GM12878 (cell line): ENCODE measurements around the gene PTPRF. TPM values are rescaled to one million over a fixed set of nuclear protein-coding genes. Genes with fewer than 3 reads are reported as not detected.

Experiments used
- FOS ChIP-seq: IDR thresholded peaks from 3 replicates; pipeline ENCODE4 v1.6.1; 2011; ENCODE audit warnings: borderline replicate concordance; ENCODE audit not compliant: insufficient read length; ENCODE audit errors: extremely low read depth
- KAT2A ChIP-seq: conservative IDR thresholded peaks from 2 replicates; pipeline ENCODE4 v1.6.1; 2011; ENCODE audit warnings: low read depth, low read length; ENCODE audit not compliant: control insufficient read depth
- RAD21 ChIP-seq: IDR thresholded peaks from 2 replicates; pipeline ENCODE4 v1.6.1; 2011; ENCODE audit warnings: mild to moderate bottlenecking, low read depth, low read length, moderate library complexity; ENCODE audit not compliant: insufficient read depth
- polyA plus RNA-seq, 11 experiments: library from polyadenylated mRNA; depleted of rRNA in 4 of 11; unstranded in 6 of 11; stranded (reverse) in 5 of 11; fragments of >200 nt; fragmentation: Nextera tagmentation in 4 of 11; fragmentation: Illumina TruSeq in 1 of 11; extraction: Ambion mirVana in 4 of 11; extraction: Trizol in 1 of 11; gene quantifications; 1 replicate in 1 of 11; 2 replicates in 10 of 11; pipeline versions ENCODE4 v1.2.1 to v1.2.3, GENCODE V29; 2011 to 2016; ENCODE audit warnings: inconsistent platforms in 2 of 11, missing spikeins in 2 of 11, low read depth in 1 of 11
- total RNA-seq, 4 experiments: library from RNA; depleted of rRNA in 3 of 4; stranded (reverse); fragments of >200 nt in 3 of 4; fragmentation: Illumina TruSeq in 1 of 4; extraction: Trizol in 1 of 4; gene quantifications; 2 replicates each; pipeline versions ENCODE4 v1.2.1 to v1.2.3, GENCODE V29; 2013 to 2021
- TF ChIP-seq, protein P1 (sequence below): fragments of 450-650 bp; IDR thresholded peaks from 2 replicates; pipeline ENCODE4 v1.6.1; 2017; ENCODE audit warnings: mild to moderate bottlenecking, moderate library complexity
- TF ChIP-seq, protein P2 (sequence below): IDR thresholded peaks from 2 replicates; pipeline ENCODE4 v1.6.1; 2012; ENCODE audit warnings: low read length, inconsistent platforms

PTPRF gene
- total and polyA plus RNA-seq, 10 of the 15 experiments (the other 5 are each of a cell fraction or from before 2014, with no cell fraction given), result 0.04 to 2.6 (median 0.32) TPM

DNA sequence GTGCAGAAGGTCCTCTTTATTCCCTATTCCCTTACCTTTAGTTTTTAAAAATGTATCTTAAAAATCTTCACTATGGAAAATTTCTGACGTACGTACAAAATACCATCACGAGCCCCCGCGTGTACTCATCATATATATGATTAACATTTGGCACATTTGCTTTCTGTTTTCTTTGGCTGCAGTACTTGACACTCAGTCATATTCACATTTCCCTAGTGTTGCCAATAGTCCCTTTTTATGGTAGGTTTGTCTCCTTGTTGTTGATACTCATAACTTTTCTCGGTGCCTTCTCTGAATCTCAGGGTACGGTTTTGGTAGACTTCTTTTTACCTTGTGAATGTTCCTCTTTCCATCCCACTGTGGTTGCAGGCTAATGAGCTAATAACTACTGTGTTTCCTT is 142.6 kb downstream of the PTPRF start (continued):
- TF ChIP-seq, protein P1, sequence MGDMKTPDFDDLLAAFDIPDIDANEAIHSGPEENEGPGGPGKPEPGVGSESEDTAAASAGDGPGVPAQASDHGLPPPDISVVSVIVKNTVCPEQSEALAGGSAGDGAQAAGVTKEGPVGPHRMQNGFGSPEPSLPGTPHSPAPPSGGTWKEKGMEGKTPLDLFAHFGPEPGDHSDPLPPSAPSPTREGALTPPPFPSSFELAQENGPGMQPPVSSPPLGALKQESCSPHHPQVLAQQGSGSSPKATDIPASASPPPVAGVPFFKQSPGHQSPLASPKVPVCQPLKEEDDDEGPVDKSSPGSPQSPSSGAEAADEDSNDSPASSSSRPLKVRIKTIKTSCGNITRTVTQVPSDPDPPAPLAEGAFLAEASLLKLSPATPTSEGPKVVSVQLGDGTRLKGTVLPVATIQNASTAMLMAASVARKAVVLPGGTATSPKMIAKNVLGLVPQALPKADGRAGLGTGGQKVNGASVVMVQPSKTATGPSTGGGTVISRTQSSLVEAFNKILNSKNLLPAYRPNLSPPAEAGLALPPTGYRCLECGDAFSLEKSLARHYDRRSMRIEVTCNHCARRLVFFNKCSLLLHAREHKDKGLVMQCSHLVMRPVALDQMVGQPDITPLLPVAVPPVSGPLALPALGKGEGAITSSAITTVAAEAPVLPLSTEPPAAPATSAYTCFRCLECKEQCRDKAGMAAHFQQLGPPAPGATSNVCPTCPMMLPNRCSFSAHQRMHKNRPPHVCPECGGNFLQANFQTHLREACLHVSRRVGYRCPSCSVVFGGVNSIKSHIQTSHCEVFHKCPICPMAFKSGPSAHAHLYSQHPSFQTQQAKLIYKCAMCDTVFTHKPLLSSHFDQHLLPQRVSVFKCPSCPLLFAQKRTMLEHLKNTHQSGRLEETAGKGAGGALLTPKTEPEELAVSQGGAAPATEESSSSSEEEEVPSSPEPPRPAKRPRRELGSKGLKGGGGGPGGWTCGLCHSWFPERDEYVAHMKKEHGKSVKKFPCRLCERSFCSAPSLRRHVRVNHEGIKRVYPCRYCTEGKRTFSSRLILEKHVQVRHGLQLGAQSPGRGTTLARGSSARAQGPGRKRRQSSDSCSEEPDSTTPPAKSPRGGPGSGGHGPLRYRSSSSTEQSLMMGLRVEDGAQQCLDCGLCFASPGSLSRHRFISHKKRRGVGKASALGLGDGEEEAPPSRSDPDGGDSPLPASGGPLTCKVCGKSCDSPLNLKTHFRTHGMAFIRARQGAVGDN, result no peak
- TF ChIP-seq, protein P2, sequence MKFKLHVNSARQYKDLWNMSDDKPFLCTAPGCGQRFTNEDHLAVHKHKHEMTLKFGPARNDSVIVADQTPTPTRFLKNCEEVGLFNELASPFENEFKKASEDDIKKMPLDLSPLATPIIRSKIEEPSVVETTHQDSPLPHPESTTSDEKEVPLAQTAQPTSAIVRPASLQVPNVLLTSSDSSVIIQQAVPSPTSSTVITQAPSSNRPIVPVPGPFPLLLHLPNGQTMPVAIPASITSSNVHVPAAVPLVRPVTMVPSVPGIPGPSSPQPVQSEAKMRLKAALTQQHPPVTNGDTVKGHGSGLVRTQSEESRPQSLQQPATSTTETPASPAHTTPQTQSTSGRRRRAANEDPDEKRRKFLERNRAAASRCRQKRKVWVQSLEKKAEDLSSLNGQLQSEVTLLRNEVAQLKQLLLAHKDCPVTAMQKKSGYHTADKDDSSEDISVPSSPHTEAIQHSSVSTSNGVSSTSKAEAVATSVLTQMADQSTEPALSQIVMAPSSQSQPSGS, result no peak
- no peak for TF ChIP-seq KAT2A
- no peak for TF ChIP-seq RAD21
- TF ChIP-seq FOS, result no peak

Other genes starting within 250 kb of the PTPRF start
Only the 7 nearest of the 10 such genes appear.
- gene CDC20, start 171.9 kb upstream of the PTPRF start, total RNA-seq (2014; rRNA removed), result 197 and 213 TPM in 2 replicates
- 81.5 and 82.0 TPM in 2 replicates for gene CDC20, start 171.9 kb upstream of the PTPRF start, total RNA-seq (2014; rRNA removed; fragmentation: Illumina TruSeq; extraction: Trizol)
- gene CDC20, start 171.9 kb upstream of the PTPRF start, total RNA-seq (2021), result 192 and 205 TPM in 2 replicates
- 37.3 and 103 TPM in 2 replicates for gene CDC20, start 171.9 kb upstream of the PTPRF start, polyA plus RNA-seq (2011; rRNA removed)
- gene CDC20, start 171.9 kb upstream of the PTPRF start, polyA plus RNA-seq (2014; fragmentation: Illumina TruSeq; extraction: Trizol), result 91.9 and 135 TPM in 2 replicates
- gene CDC20, start 171.9 kb upstream of the PTPRF start, polyA plus RNA-seq (2014; fragmentation: Nextera tagmentation; extraction: Ambion mirVana), result 10 to 100 TPM; 36.3 to 63.1 TPM
- 165 and 225 TPM in 2 replicates for gene CDC20, start 171.9 kb upstream of the PTPRF start, polyA plus RNA-seq (2014; rRNA removed)
- gene CDC20, start 171.9 kb upstream of the PTPRF start, polyA plus RNA-seq (2016; fragmentation: Nextera tagmentation; extraction: Ambion mirVana), result 100 to 1,000 TPM; 299 to 347 TPM
- gene ELOVL1, start 162.9 kb upstream of the PTPRF start, total RNA-seq (2014; rRNA removed), result 77.4 and 88.2 TPM in 2 replicates
- gene ELOVL1, start 162.9 kb upstream of the PTPRF start, total RNA-seq (2014; rRNA removed; fragmentation: Illumina TruSeq; extraction: Trizol), result 55.4 and 58.5 TPM in 2 replicates
- gene ELOVL1, start 162.9 kb upstream of the PTPRF start, total RNA-seq (2021), result 66.8 and 68.0 TPM in 2 replicates
- gene ELOVL1, start 162.9 kb upstream of the PTPRF start, polyA plus RNA-seq (2011; rRNA removed), result 88.7 and 139 TPM in 2 replicates
- 102 and 126 TPM in 2 replicates for gene ELOVL1, start 162.9 kb upstream of the PTPRF start, polyA plus RNA-seq (2014; fragmentation: Illumina TruSeq; extraction: Trizol)
- gene ELOVL1, start 162.9 kb upstream of the PTPRF start, polyA plus RNA-seq (2014; fragmentation: Nextera tagmentation; extraction: Ambion mirVana), result 10 to 100 TPM; 62.7 to 68.4 TPM
- gene ELOVL1, start 162.9 kb upstream of the PTPRF start, polyA plus RNA-seq (2014; rRNA removed), result 91.3 and 97.8 TPM in 2 replicates
- gene ELOVL1, start 162.9 kb upstream of the PTPRF start, polyA plus RNA-seq (2016; fragmentation: Nextera tagmentation; extraction: Ambion mirVana), result 100 to 1,000 TPM in 1 of 2 experiments, 10 to 100 TPM in 1; 92.6 to 111 TPM
- 39.7 and 42.6 TPM in 2 replicates for gene MED8, start 141.1 kb upstream of the PTPRF start, total RNA-seq (2014; rRNA removed)
- 32.6 and 33.3 TPM in 2 replicates for gene MED8, start 141.1 kb upstream of the PTPRF start, total RNA-seq (2014; rRNA removed; fragmentation: Illumina TruSeq; extraction: Trizol)
- gene MED8, start 141.1 kb upstream of the PTPRF start, total RNA-seq (2021), result 37.4 and 39.4 TPM in 2 replicates
- gene MED8, start 141.1 kb upstream of the PTPRF start, polyA plus RNA-seq (2011; rRNA removed), result 16.5 and 20.2 TPM in 2 replicates
- 37.6 and 39.2 TPM in 2 replicates for gene MED8, start 141.1 kb upstream of the PTPRF start, polyA plus RNA-seq (2014; fragmentation: Illumina TruSeq; extraction: Trizol)
- 10 to 100 TPM; 59.8 to 61.7 TPM for gene MED8, start 141.1 kb upstream of the PTPRF start, polyA plus RNA-seq (2014; fragmentation: Nextera tagmentation; extraction: Ambion mirVana)
- 21.9 and 25.4 TPM in 2 replicates for gene MED8, start 141.1 kb upstream of the PTPRF start, polyA plus RNA-seq (2014; rRNA removed)
- gene MED8, start 141.1 kb upstream of the PTPRF start, polyA plus RNA-seq (2016; fragmentation: Nextera tagmentation; extraction: Ambion mirVana), result 10 to 100 TPM; 57.3 to 58.7 TPM
- gene SZT2, start 141.0 kb upstream of the PTPRF start, total RNA-seq (2014; rRNA removed), result 16.5 and 18.0 TPM in 2 replicates
- 12.5 and 12.7 TPM in 2 replicates for gene SZT2, start 141.0 kb upstream of the PTPRF start, total RNA-seq (2014; rRNA removed; fragmentation: Illumina TruSeq; extraction: Trizol)
- gene SZT2, start 141.0 kb upstream of the PTPRF start, total RNA-seq (2021), result 33.8 and 38.3 TPM in 2 replicates
- 6.0 and 10.7 TPM in 2 replicates for gene SZT2, start 141.0 kb upstream of the PTPRF start, polyA plus RNA-seq (2011; rRNA removed)
- gene SZT2, start 141.0 kb upstream of the PTPRF start, polyA plus RNA-seq (2014; fragmentation: Illumina TruSeq; extraction: Trizol), result 11.1 and 16.5 TPM in 2 replicates
- 1 to 10 TPM; 1.4 to 1.9 TPM for gene SZT2, start 141.0 kb upstream of the PTPRF start, polyA plus RNA-seq (2014; fragmentation: Nextera tagmentation; extraction: Ambion mirVana)
- gene SZT2, start 141.0 kb upstream of the PTPRF start, polyA plus RNA-seq (2014; rRNA removed), result 23.8 and 27.3 TPM in 2 replicates
- 10 to 100 TPM in 1 of 2 experiments, 1 to 10 TPM in 1; 10.0 to 12.6 TPM for gene SZT2, start 141.0 kb upstream of the PTPRF start, polyA plus RNA-seq (2016; fragmentation: Nextera tagmentation; extraction: Ambion mirVana)
- 2.9 and 5.6 TPM in 2 replicates for gene HYI, start 77.0 kb upstream of the PTPRF start, total RNA-seq (2014; rRNA removed)
- gene HYI, start 77.0 kb upstream of the PTPRF start, total RNA-seq (2014; rRNA removed; fragmentation: Illumina TruSeq; extraction: Trizol), result 1.6 and 2.0 TPM in 2 replicates
- 5.3 and 5.5 TPM in 2 replicates for gene HYI, start 77.0 kb upstream of the PTPRF start, total RNA-seq (2021)
- 0.46 and 0.69 TPM in 2 replicates for gene HYI, start 77.0 kb upstream of the PTPRF start, polyA plus RNA-seq (2011; rRNA removed)
- 1.3 and 1.9 TPM in 2 replicates for gene HYI, start 77.0 kb upstream of the PTPRF start, polyA plus RNA-seq (2014; fragmentation: Illumina TruSeq; extraction: Trizol)
- under 1 TPM; 0.27 TPM for gene HYI, start 77.0 kb upstream of the PTPRF start, polyA plus RNA-seq (2014; fragmentation: Nextera tagmentation; extraction: Ambion mirVana)
- 5.4 and 7.5 TPM in 2 replicates for gene HYI, start 77.0 kb upstream of the PTPRF start, polyA plus RNA-seq (2014; rRNA removed)
- 1 to 10 TPM; 2.1 to 2.4 TPM for gene HYI, start 77.0 kb upstream of the PTPRF start, polyA plus RNA-seq (2016; fragmentation: Nextera tagmentation; extraction: Ambion mirVana)
- gene KDM4A, start 119.3 kb downstream of the PTPRF start, total RNA-seq (2014; rRNA removed), result 14.7 and 15.4 TPM in 2 replicates
- 15.6 and 16.6 TPM in 2 replicates for gene KDM4A, start 119.3 kb downstream of the PTPRF start, total RNA-seq (2014; rRNA removed; fragmentation: Illumina TruSeq; extraction: Trizol)
- 26.1 and 27.4 TPM in 2 replicates for gene KDM4A, start 119.3 kb downstream of the PTPRF start, total RNA-seq (2021)
- 16.0 and 19.2 TPM in 2 replicates for gene KDM4A, start 119.3 kb downstream of the PTPRF start, polyA plus RNA-seq (2011; rRNA removed)
- gene KDM4A, start 119.3 kb downstream of the PTPRF start, polyA plus RNA-seq (2014; fragmentation: Illumina TruSeq; extraction: Trizol), result 22.3 and 23.2 TPM in 2 replicates
- gene KDM4A, start 119.3 kb downstream of the PTPRF start, polyA plus RNA-seq (2014; fragmentation: Nextera tagmentation; extraction: Ambion mirVana), result 1 to 10 TPM; 3.7 to 5.5 TPM
- gene KDM4A, start 119.3 kb downstream of the PTPRF start, polyA plus RNA-seq (2014; rRNA removed), result 15.4 and 15.6 TPM in 2 replicates
- 10 to 100 TPM; 16.1 to 18.9 TPM for gene KDM4A, start 119.3 kb downstream of the PTPRF start, polyA plus RNA-seq (2016; fragmentation: Nextera tagmentation; extraction: Ambion mirVana)
- gene ST3GAL3, start 176.7 kb downstream of the PTPRF start, total RNA-seq (2014; rRNA removed), result 12.5 and 14.1 TPM in 2 replicates
- 10.3 and 11.6 TPM in 2 replicates for gene ST3GAL3, start 176.7 kb downstream of the PTPRF start, total RNA-seq (2014; rRNA removed; fragmentation: Illumina TruSeq; extraction: Trizol)
- 14.7 and 19.3 TPM in 2 replicates for gene ST3GAL3, start 176.7 kb downstream of the PTPRF start, total RNA-seq (2021)
- gene ST3GAL3, start 176.7 kb downstream of the PTPRF start, polyA plus RNA-seq (2011; rRNA removed), result 4.1 and 5.1 TPM in 2 replicates
- gene ST3GAL3, start 176.7 kb downstream of the PTPRF start, polyA plus RNA-seq (2014; fragmentation: Illumina TruSeq; extraction: Trizol), result 11.6 and 12.4 TPM in 2 replicates
- gene ST3GAL3, start 176.7 kb downstream of the PTPRF start, polyA plus RNA-seq (2014; fragmentation: Nextera tagmentation; extraction: Ambion mirVana), result 1 to 10 TPM; 1.2 to 2.2 TPM
- 10.3 and 13.0 TPM in 2 replicates for gene ST3GAL3, start 176.7 kb downstream of the PTPRF start, polyA plus RNA-seq (2014; rRNA removed)
- 10 to 100 TPM; 12.2 to 15.8 TPM for gene ST3GAL3, start 176.7 kb downstream of the PTPRF start, polyA plus RNA-seq (2016; fragmentation: Nextera tagmentation; extraction: Ambion mirVana)